Vagina (tissue), 2 donors: ENCODE data around the gene RAB28. TPM values are rescaled to one million over a fixed set of nuclear protein-coding genes. Genes with fewer than 3 reads are reported as not detected.

Experiments
- DNase-seq, 2 donors: peaks; one replicate each; pipeline ENCODE4 v3.0.0-alpha.2; 2017; ENCODE audit errors: extremely low spot score in 2 of 2
- H3K27ac ChIP-seq: fragments of 200-600 bp; sonication (generic); one replicate; pipeline ENCODE4 v1.5.1; 2019
- H3K27me3 ChIP-seq: fragments of 200-600 bp; sonication (generic); one replicate; pipeline ENCODE4 v1.5.1; 2019
- H3K36me3 ChIP-seq, 2 donors: fragments of 200-600 bp; sonication (generic); one replicate each; pipeline ENCODE4 v1.5.1; 2017 to 2019
- H3K4me1 ChIP-seq: fragments of 200-600 bp; sonication (generic); one replicate; pipeline ENCODE4 v1.5.1; 2019
- H3K4me3 ChIP-seq, 2 donors: fragments of 200-600 bp; sonication (generic); 1 replicate in 1 of 2; 2 replicates in 1 of 2; pipeline ENCODE4 v1.5.1; 2016 to 2019
- H3K9me3 ChIP-seq: fragments of 200-600 bp; sonication (generic); one replicate; pipeline ENCODE4 v1.5.1; 2019
- POLR2A ChIP-seq, 2 donors: fragments of 450-650 bp; IDR thresholded peaks; one replicate each; pipeline ENCODE4 v1.6.1; 2017; ENCODE audit warnings: antibody characterized with exemption in 2 of 2, mild to moderate bottlenecking in 2 of 2, moderate library complexity in 2 of 2
- POLR2AphosphoS5 ChIP-seq, 2 donors: sonication (generic); formaldehyde crosslinking; IDR thresholded peaks; one replicate each; pipeline ENCODE4 v1.9.0; 2017; ENCODE audit warnings: antibody characterized with exemption in 2 of 2, mild to moderate bottlenecking in 2 of 2, low read depth in 1 of 2; ENCODE audit not compliant: insufficient read depth in 1 of 2
- intact Hi-C: fragments of 100-400 bp; cut with DNase I; formaldehyde crosslinking; loops from one replicate; pipeline ENCODE4 v1.15.1; 2023
- total RNA-seq: library from RNA; depleted of rRNA; stranded (reverse); fragments of >200 nt; gene quantifications from one replicate; pipeline ENCODE4 v1.2.3, GENCODE V29; 2016
- TF ChIP-seq, protein P1 (sequence below), 3 experiments: fragments of 450-650 bp in 2 of 3; fragments of 200-600 bp in 1 of 3; sonication (generic) in 1 of 3; IDR thresholded peaks; one replicate each; pipeline ENCODE4 v1.5.1; 2017 to 2019; ENCODE audit warnings: antibody characterized with exemption in 3 of 3, mild to moderate bottlenecking in 2 of 3, moderate library complexity in 2 of 3

Gene RAB28
- total RNA-seq, 1 donor from 2014 or later, result 182 TPM

DNA sequence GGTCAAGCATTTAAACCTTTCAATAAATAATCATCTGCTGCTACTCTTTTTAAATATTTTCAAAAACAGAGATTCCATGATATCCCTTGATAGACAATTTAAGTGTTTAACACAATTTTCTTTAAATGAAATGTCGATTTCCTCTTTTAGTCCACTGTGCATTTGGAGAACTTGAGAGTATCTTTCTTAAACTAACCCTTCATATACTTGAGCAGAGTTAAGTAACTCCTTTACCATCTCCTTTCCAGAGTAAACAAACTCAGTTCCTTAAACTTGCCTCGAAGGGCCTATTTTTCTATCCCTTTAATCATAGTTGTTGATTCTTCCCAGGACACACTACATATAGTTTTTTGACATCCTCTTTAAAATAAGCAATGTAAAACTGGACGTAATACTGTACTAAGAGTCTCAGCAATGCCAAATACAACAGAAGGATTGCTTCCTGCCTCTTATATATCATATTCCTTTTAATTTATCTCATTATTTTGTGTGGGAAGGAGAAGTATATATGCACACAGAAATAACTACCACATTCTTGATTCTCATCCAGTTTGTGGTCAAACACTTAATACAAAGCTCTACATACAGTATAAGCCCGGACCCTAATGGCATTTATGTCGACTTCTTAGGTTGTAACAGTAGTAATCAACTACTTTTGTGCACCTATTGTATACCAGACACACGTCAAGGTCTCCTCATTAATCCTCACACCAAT is 22.8 kb downstream of the RAB28 start:
- intact Hi-C loops, result no loop called here
- no peak overlapping the region for H3K27ac ChIP-seq
- no peaks in the 10 kb centered on the region for H3K4me1 ChIP-seq
- DNase-seq, result no peak
- H3K27me3 ChIP-seq, result no peaks in the 10 kb centered on the region
- TF ChIP-seq POLR2AphosphoS5 (IDR thresholded peaks at IDR 0.05; ENCODE audit: insufficient read depth in 1 of 2, low read depth in 1 of 2) (no peak), POLR2A (IDR thresholded peaks at IDR 0.05) (no peak)
- TF ChIP-seq, protein P1, sequence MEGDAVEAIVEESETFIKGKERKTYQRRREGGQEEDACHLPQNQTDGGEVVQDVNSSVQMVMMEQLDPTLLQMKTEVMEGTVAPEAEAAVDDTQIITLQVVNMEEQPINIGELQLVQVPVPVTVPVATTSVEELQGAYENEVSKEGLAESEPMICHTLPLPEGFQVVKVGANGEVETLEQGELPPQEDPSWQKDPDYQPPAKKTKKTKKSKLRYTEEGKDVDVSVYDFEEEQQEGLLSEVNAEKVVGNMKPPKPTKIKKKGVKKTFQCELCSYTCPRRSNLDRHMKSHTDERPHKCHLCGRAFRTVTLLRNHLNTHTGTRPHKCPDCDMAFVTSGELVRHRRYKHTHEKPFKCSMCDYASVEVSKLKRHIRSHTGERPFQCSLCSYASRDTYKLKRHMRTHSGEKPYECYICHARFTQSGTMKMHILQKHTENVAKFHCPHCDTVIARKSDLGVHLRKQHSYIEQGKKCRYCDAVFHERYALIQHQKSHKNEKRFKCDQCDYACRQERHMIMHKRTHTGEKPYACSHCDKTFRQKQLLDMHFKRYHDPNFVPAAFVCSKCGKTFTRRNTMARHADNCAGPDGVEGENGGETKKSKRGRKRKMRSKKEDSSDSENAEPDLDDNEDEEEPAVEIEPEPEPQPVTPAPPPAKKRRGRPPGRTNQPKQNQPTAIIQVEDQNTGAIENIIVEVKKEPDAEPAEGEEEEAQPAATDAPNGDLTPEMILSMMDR (IDR thresholded peaks at IDR 0.05), result no peak
- no peaks in the 10 kb centered on the region for H3K36me3 ChIP-seq
- no peak overlapping the region for H3K4me3 ChIP-seq
- no peaks in the 10 kb centered on the region for H3K9me3 ChIP-seq

GRCh38 chr4:13455411-13455810 is 28.7 kb downstream of the RAB28 start:
- DNase-seq, result no peak
- Histone ChIP-seq H3K4me3 (no peak overlapping the region), H3K9me3 (no peaks in the 10 kb centered on the region), H3K27ac (no peak overlapping the region), H3K27me3 (no peaks in the 10 kb centered on the region), H3K36me3 (peaks cover 0 to 14% of the 10 kb centered on the region in 2 donors), H3K4me1 (no peaks in the 10 kb centered on the region)
- intact Hi-C loops, result no loop called here
- TF ChIP-seq POLR2AphosphoS5 (IDR thresholded peaks at IDR 0.05; ENCODE audit: insufficient read depth in 1 of 2, low read depth in 1 of 2) (no peak), POLR2A (IDR thresholded peaks at IDR 0.05) (no peak)
- TF ChIP-seq, protein P1 (IDR thresholded peaks at IDR 0.05), result no peak

GRCh38 chr4:13454786-13455185 is 29.4 kb downstream of the RAB28 start:
- DNase-seq, result no peak
- no peaks in the 10 kb centered on the region for H3K4me1 ChIP-seq
- H3K4me3 ChIP-seq, result no peak overlapping the region
- H3K9me3 ChIP-seq, result no peaks in the 10 kb centered on the region
- H3K27ac ChIP-seq, result no peak overlapping the region
- TF ChIP-seq POLR2A (IDR thresholded peaks at IDR 0.05) (no peak), POLR2AphosphoS5 (IDR thresholded peaks at IDR 0.05; ENCODE audit: insufficient read depth in 1 of 2, low read depth in 1 of 2) (no peak)
- TF ChIP-seq, protein P1 (IDR thresholded peaks at IDR 0.05), result no peak
- H3K36me3 ChIP-seq, result peaks cover 0 to 14% of the 10 kb centered on the region in 2 donors
- intact Hi-C loops, result no loop called here
- H3K27me3 ChIP-seq, result no peaks in the 10 kb centered on the region

GRCh38 chr4:13452927-13453579 is 31.1 kb downstream of the RAB28 start:
- H3K27me3 ChIP-seq, result no peaks in the 10 kb centered on the region

More at GRCh38 chr4:13452927-13453579, 31.1 kb downstream of the RAB28 start:
- H3K9me3 ChIP-seq, result no peaks in the 10 kb centered on the region
- intact Hi-C loops, result no loop called here
- no peak overlapping the region for H3K4me3 ChIP-seq
- DNase-seq, result no peak
- TF ChIP-seq POLR2AphosphoS5 (IDR thresholded peaks at IDR 0.05; ENCODE audit: insufficient read depth in 1 of 2, low read depth in 1 of 2), result no peak
- TF ChIP-seq, protein P1 (IDR thresholded peaks at IDR 0.05), result no peak
- no peak for TF ChIP-seq POLR2A (IDR thresholded peaks at IDR 0.05)
- H3K36me3 ChIP-seq, result peaks cover 0 to 14% of the 10 kb centered on the region in 2 donors
- no peak overlapping the region for H3K27ac ChIP-seq
- no peaks in the 10 kb centered on the region for H3K4me1 ChIP-seq
